Ascending aorta (tissue), 2 donors: Measurements from ENCODE around the gene MS4A10. TPM values are rescaled to one million over a fixed set of nuclear protein-coding genes. Genes with fewer than 3 reads are reported as not detected.

Experiments used
- DNase-seq, 2 donors: peaks; one replicate each; pipeline ENCODE4 v3.0.0-alpha.2; 2019; ENCODE audit warnings: low spot score in 2 of 2
- H3K27ac ChIP-seq, 2 donors: fragments of 200-600 bp; sonication (generic); one replicate each; pipeline ENCODE4 v1.5.1; 2016 to 2017; ENCODE audit warnings: mild to moderate bottlenecking in 1 of 2
- H3K27me3 ChIP-seq: fragments of 200-600 bp; sonication (generic); one replicate; pipeline ENCODE4 v1.5.1; 2017
- H3K36me3 ChIP-seq, 2 donors: fragments of 200-600 bp; sonication (generic); one replicate each; pipeline ENCODE4 v1.5.1; 2016
- H3K4me1 ChIP-seq, 2 donors: fragments of 200-600 bp; sonication (generic); one replicate each; pipeline ENCODE4 v1.5.1; 2016 to 2017; ENCODE audit warnings: mild to moderate bottlenecking in 1 of 2
- H3K4me3 ChIP-seq, 2 donors: fragments of 200-600 bp; sonication (generic); one replicate each; pipeline ENCODE4 v1.5.1; 2016 to 2017; ENCODE audit warnings: mild to moderate bottlenecking in 1 of 2
- H3K9me3 ChIP-seq, 2 donors: fragments of 200-600 bp; sonication (generic); one replicate each; pipeline ENCODE4 v1.5.1; 2016
- CTCF ChIP-seq, 3 experiments: fragments of 200-600 bp in 2 of 3; fragments of 450-650 bp in 1 of 3; sonication (generic) in 2 of 3; IDR thresholded peaks; one replicate each; pipeline ENCODE4 v1.5.1; 2016 to 2019; ENCODE audit warnings: antibody characterized with exemption in 3 of 3, mild to moderate bottlenecking in 1 of 3, moderate library complexity in 1 of 3
- intact Hi-C: fragments of 100-400 bp; cut with DNase I; formaldehyde crosslinking; loops from one replicate; pipeline ENCODE4 v1.15.1; 2023
- total RNA-seq: library from RNA; depleted of rRNA; stranded (reverse); fragments of >200 nt; gene quantifications from one replicate; pipeline ENCODE4 v1.1.0, GENCODE V29; 2016

Gene MS4A10
- total RNA-seq, 1 donor from 2014 or later: not detected

GRCh38 chr11:60795291-60795690 lies 10.2 kb downstream of the MS4A10 start:
- intact Hi-C loops: no loop called here
- H3K27me3 ChIP-seq: no peaks in the 10 kb centered on the region

GRCh38 chr11:60797846-60798630 lies 12.9 kb downstream of the MS4A10 start:
- H3K27me3 ChIP-seq: no peaks in the 10 kb centered on the region
- no peak overlapping the region for H3K4me3 ChIP-seq

More at GRCh38 chr11:60795291-60795690, 10.2 kb downstream of the MS4A10 start:
- H3K4me3 ChIP-seq: no peak overlapping the region
- DNase-seq: no peak
- no peaks in the 10 kb centered on the region for H3K9me3 ChIP-seq
- H3K4me1 ChIP-seq: no peaks in the 10 kb centered on the region
- no peak for TF ChIP-seq CTCF (IDR thresholded peaks at IDR 0.05)
- no peaks in the 10 kb centered on the region for H3K36me3 ChIP-seq
- H3K27ac ChIP-seq: no peak overlapping the region

GRCh38 chr11:60798631-60799030 lies 13.5 kb downstream of the MS4A10 start:
- no peak overlapping the region for H3K27ac ChIP-seq
- DNase-seq: no peak
- H3K4me1 ChIP-seq: no peaks in the 10 kb centered on the region
- no peak for TF ChIP-seq CTCF (IDR thresholded peaks at IDR 0.05)
- H3K9me3 ChIP-seq: no peaks in the 10 kb centered on the region
- H3K4me3 ChIP-seq: no peak overlapping the region
- H3K27me3 ChIP-seq: no peaks in the 10 kb centered on the region
- intact Hi-C loops: no loop called here
- no peaks in the 10 kb centered on the region for H3K36me3 ChIP-seq

More at GRCh38 chr11:60797846-60798630, 12.9 kb downstream of the MS4A10 start:
- Histone ChIP-seq H3K27ac (no peak overlapping the region), H3K9me3 (no peaks in the 10 kb centered on the region), H3K36me3 (no peaks in the 10 kb centered on the region), H3K4me1 (no peaks in the 10 kb centered on the region)
- DNase-seq: no peak
- TF ChIP-seq CTCF (IDR thresholded peaks at IDR 0.05): no peak
- intact Hi-C loops: no loop called here

GRCh38 chr11:60801194-60801593 lies 16.1 kb downstream of the MS4A10 start:
- Histone ChIP-seq H3K4me1 (no peaks in the 10 kb centered on the region), H3K27ac (no peak overlapping the region), H3K27me3 (no peaks in the 10 kb centered on the region), H3K9me3 (no peaks in the 10 kb centered on the region), H3K36me3 (no peaks in the 10 kb centered on the region), H3K4me3 (no peak overlapping the region)
- no peak for DNase-seq
- TF ChIP-seq CTCF (IDR thresholded peaks at IDR 0.05): no peak
- intact Hi-C loops: no loop called here

- no peak for TF ChIP-seq CTCF (IDR thresholded peaks at IDR 0.05)
- no peaks in the 10 kb centered on the region for H3K27me3 ChIP-seq
- no peaks in the 10 kb centered on the region for H3K4me1 ChIP-seq
- no peak overlapping the region for H3K4me3 ChIP-seq
- no peak overlapping the region for H3K27ac ChIP-seq
- intact Hi-C loops: no loop called here
- no peaks in the 10 kb centered on the region for H3K9me3 ChIP-seq
- no peak for DNase-seq
- no peaks in the 10 kb centered on the region for H3K36me3 ChIP-seq
Measured at GRCh38 chr11:60803273-60803936, 18.3 kb downstream of the MS4A10 start.
